Measurements from ENCODE around the gene MAP3K9.

DNA sequence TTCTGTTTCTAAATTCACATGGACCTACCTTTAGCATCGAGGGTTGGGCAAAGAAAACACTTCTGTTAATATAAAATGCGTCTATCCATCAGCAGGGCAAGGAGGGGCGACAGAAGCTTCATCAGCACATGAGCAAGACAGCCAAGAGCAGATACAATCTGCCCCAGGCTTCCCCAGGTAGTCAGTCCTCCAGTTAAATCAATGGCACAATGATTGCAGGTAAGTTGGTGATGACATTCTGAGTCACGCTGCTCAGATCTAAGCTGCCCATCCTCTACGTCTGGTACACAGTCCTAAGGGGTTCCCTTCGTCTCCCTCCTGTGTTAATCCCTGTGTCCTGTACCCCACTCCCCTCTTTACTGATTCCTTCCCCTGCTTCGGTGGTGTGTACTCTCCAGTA lies 38.8 kb downstream of the MAP3K9 start:
- TF ChIP-seq CREM (CRISPR knock-in tag; IDR thresholded peaks at IDR 0.05) (no peak), ZNF317 (CRISPR knock-in tag; IDR thresholded peaks at IDR 0.05; ENCODE audit: borderline replicate concordance, low read depth) (no peak), CREB1 (CRISPR knock-in tag; IDR thresholded peaks at IDR 0.05) (no peak), CBFB (CRISPR knock-in tag; IDR thresholded peaks at IDR 0.05; ENCODE audit: low read depth) (no peak), ELF4 (CRISPR knock-in tag; IDR thresholded peaks at IDR 0.05; ENCODE audit: low read depth) (no peak)
- TF ChIP-seq, protein P1, sequence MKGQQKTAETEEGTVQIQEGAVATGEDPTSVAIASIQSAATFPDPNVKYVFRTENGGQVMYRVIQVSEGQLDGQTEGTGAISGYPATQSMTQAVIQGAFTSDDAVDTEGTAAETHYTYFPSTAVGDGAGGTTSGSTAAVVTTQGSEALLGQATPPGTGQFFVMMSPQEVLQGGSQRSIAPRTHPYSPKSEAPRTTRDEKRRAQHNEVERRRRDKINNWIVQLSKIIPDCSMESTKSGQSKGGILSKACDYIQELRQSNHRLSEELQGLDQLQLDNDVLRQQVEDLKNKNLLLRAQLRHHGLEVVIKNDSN (CRISPR knock-in tag; IDR thresholded peaks at IDR 0.05) = no peak
- TF ChIP-seq, protein P2, sequence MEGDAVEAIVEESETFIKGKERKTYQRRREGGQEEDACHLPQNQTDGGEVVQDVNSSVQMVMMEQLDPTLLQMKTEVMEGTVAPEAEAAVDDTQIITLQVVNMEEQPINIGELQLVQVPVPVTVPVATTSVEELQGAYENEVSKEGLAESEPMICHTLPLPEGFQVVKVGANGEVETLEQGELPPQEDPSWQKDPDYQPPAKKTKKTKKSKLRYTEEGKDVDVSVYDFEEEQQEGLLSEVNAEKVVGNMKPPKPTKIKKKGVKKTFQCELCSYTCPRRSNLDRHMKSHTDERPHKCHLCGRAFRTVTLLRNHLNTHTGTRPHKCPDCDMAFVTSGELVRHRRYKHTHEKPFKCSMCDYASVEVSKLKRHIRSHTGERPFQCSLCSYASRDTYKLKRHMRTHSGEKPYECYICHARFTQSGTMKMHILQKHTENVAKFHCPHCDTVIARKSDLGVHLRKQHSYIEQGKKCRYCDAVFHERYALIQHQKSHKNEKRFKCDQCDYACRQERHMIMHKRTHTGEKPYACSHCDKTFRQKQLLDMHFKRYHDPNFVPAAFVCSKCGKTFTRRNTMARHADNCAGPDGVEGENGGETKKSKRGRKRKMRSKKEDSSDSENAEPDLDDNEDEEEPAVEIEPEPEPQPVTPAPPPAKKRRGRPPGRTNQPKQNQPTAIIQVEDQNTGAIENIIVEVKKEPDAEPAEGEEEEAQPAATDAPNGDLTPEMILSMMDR (IDR thresholded peaks at IDR 0.05) = no peak
- TF ChIP-seq, protein P3, sequence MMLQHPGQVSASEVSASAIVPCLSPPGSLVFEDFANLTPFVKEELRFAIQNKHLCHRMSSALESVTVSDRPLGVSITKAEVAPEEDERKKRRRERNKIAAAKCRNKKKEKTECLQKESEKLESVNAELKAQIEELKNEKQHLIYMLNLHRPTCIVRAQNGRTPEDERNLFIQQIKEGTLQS (CRISPR knock-in tag; conservative IDR thresholded peaks at IDR 0.05) = no peak

All from WTC11 (cell line).